ENCODE results near the gene ATOH8.

Gene ATOH8

GRCh38 chr2:85777441-85777861 is 23.7 kb downstream of the ATOH8 start:
- no peaks in the 10 kb centered on the region for H3K36me3 ChIP-seq
- H3K4me3 ChIP-seq (ENCODE audit: low read depth, low read length): no peak overlapping the region
- no peak overlapping the region for H3K27ac ChIP-seq
- H3K27me3 ChIP-seq (ENCODE audit: insufficient read depth, low read depth, severe bottlenecking): no peaks in the 10 kb centered on the region
- no peaks in the 10 kb centered on the region for H3K9me3 ChIP-seq (ENCODE audit: severe bottlenecking)
- TF ChIP-seq, protein P1, sequence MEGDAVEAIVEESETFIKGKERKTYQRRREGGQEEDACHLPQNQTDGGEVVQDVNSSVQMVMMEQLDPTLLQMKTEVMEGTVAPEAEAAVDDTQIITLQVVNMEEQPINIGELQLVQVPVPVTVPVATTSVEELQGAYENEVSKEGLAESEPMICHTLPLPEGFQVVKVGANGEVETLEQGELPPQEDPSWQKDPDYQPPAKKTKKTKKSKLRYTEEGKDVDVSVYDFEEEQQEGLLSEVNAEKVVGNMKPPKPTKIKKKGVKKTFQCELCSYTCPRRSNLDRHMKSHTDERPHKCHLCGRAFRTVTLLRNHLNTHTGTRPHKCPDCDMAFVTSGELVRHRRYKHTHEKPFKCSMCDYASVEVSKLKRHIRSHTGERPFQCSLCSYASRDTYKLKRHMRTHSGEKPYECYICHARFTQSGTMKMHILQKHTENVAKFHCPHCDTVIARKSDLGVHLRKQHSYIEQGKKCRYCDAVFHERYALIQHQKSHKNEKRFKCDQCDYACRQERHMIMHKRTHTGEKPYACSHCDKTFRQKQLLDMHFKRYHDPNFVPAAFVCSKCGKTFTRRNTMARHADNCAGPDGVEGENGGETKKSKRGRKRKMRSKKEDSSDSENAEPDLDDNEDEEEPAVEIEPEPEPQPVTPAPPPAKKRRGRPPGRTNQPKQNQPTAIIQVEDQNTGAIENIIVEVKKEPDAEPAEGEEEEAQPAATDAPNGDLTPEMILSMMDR (IDR thresholded peaks at IDR 0.05; ENCODE audit: low read depth, low read length): no peak
- no peak for DNase-seq

DNA sequence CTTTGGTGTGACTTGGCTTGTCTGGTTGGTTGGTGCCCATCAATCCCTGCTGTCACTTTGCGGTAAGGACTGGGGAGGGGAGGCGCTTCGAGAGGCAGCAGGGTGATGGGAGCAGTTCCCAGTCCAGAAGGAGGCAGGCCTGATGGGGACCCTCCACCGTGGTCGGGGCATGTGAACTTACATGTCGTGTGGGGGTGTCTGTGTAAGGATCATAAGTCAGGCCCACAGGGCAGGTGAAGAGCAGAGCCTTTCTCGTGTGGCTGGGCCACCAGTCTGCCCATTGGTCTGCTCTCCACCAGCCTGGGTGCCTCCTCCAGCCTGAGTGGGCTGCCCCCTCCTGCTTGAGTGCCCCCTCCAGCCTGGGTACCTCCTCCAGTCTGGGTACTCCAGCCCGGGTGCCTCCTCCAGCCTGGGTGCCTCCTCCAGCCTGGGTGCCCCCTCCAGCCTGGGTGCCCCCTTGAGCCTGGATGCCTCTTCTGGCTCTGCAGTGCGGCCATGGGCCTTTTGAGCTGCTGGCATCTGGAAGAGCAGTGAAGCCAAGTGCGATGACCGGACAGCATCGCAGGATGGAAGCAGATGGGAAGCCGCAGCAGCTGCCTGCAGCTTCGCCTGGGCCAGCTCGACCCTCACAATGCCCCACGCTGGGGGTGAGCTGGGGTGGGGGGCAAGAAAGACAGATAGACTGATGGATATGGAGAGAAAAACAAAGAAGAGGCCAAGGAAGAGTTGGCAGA is 25.0 kb downstream of the ATOH8 start:
- Histone ChIP-seq H3K36me3 (no peaks in the 10 kb centered on the region), H3K27ac (no peak overlapping the region), H3K9me3 (ENCODE audit: severe bottlenecking) (no peaks in the 10 kb centered on the region), H3K4me3 (ENCODE audit: low read depth, low read length) (no peak overlapping the region), H3K27me3 (ENCODE audit: insufficient read depth, low read depth, severe bottlenecking) (no peaks in the 10 kb centered on the region)
- DNase-seq: no peak
- TF ChIP-seq, protein P1 (IDR thresholded peaks at IDR 0.05; ENCODE audit: low read depth, low read length): no peak

- Histone ChIP-seq H3K9me3 (ENCODE audit: severe bottlenecking) (no peaks in the 10 kb centered on the region), H3K27ac (no peak overlapping the region), H3K4me3 (ENCODE audit: low read depth, low read length) (no peak overlapping the region), H3K36me3 (no peaks in the 10 kb centered on the region), H3K27me3 (ENCODE audit: insufficient read depth, low read depth, severe bottlenecking) (no peaks in the 10 kb centered on the region)
- no peak for DNase-seq
- TF ChIP-seq, protein P1 (IDR thresholded peaks at IDR 0.05; ENCODE audit: low read depth, low read length): no peak
Observed at GRCh38 chr2:85779641-85780315, 26.0 kb downstream of the ATOH8 start.

GRCh38 chr2:85780316-85781012 is 26.7 kb downstream of the ATOH8 start:
- Histone ChIP-seq H3K4me3 (ENCODE audit: low read depth, low read length) (no peak overlapping the region), H3K27ac (no peak overlapping the region), H3K36me3 (no peaks in the 10 kb centered on the region), H3K9me3 (ENCODE audit: severe bottlenecking) (no peaks in the 10 kb centered on the region), H3K27me3 (ENCODE audit: insufficient read depth, low read depth, severe bottlenecking) (no peaks in the 10 kb centered on the region)
- TF ChIP-seq, protein P1 (IDR thresholded peaks at IDR 0.05; ENCODE audit: low read depth, low read length): no peak
- DNase-seq: no peak

- Histone ChIP-seq H3K4me3 (ENCODE audit: low read depth, low read length) (no peak overlapping the region), H3K36me3 (no peaks in the 10 kb centered on the region), H3K27ac (no peak overlapping the region), H3K27me3 (ENCODE audit: insufficient read depth, low read depth, severe bottlenecking) (no peaks in the 10 kb centered on the region), H3K9me3 (ENCODE audit: severe bottlenecking) (no peaks in the 10 kb centered on the region)
- no peak for DNase-seq
- TF ChIP-seq, protein P1 (IDR thresholded peaks at IDR 0.05; ENCODE audit: low read depth, low read length): no peak
Observed at GRCh38 chr2:85781013-85781332, 27.2 kb downstream of the ATOH8 start.

Measured in WERI-Rb-1 (cell line).